T-helper 1 cell treated with Interleukin-12 subunit alpha and Interleukin-12 subunit beta and Interleukin-4 antibody, amounts not matched to agents 30 ng/mL and 1 ng/mL, for 36 hours (primary cell): Measurements from ENCODE around the gene DENND4B. TPM values are rescaled to one million over a fixed set of nuclear protein-coding genes. Genes with fewer than 3 reads are reported as not detected.

Experiments used
- intact Hi-C: fragments of 100-400 bp; cut with micrococcal nuclease; formaldehyde crosslinking; loops from one replicate; pipeline ENCODE4 v1.15.1; 2024
- total RNA-seq: library from RNA; stranded (reverse); gene quantifications from 2 replicates; pipeline ENCODE4 v1.2.3, GENCODE V29; 2022

DENND4B gene
- total RNA-seq, 1 donor from 2014 or later, result 173 TPM

DNA sequence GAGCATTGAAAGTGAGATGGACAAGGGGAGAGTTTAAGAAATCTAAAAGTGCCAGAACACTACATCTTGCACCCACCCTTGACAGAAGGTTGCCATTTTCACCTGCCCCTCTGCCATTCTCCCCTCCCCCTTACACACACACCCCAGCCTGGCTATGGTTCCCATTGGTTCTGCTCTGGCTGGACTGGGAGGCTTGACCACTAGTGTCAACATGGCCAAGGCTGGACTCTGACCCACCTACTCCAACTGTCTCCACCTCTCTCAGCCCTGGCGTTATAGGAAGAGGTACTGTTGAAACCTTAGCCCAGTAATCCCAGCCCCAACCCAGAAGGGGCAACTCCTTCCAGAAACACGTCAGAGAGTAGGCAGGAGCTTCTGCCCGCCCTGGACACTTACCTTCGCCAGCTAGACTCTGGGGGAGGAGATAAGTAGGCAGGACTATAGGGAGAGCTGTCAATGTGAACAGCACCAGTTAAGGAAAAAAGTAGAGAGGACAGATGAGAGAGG lies 7.4 kb upstream of the DENND4B start:
- intact Hi-C loops, result no loop called here

DNA sequence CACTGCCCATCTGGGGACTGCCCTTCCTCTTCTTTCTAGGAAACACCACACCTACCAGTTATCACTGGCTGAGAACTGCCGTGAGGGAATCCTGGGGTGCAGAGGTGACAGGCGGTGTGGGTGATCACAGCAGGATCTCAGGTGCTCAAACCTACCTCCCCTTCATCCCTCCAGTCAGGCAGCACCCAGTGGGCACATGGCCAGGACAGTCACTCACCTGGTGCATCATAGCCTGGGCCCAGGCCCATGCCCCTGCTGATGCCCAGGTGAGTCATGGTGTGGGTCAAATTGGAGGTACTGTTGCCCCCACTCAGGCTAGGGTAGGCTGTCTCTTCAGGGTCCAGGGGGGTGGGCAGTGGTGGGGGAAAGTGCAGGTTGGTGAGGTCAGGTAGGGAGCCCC lies 5.3 kb upstream of the DENND4B start:
- intact Hi-C loops, result no loop called here

DNA sequence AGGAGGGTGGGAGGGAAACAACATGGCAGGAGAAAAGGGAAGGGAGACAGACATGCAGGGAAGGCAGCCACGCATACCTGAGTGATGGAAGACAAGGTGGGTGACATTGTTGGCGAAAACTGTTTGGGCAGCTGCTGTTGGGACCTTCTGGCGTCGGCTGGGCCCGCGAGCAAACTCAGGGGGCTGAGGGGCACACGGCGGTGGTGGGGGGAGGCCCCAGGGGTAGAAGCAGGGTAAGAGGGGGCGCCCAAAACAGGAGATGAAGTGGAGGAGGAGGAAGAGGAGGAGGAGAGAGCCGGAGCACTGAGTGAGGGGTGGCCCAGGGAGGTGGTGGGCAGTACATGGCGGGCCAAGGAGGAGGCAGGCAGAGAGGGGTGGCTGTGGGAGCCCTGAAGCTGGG lies 4.7 kb upstream of the DENND4B start:
- intact Hi-C loops, result no loop called here

DNA sequence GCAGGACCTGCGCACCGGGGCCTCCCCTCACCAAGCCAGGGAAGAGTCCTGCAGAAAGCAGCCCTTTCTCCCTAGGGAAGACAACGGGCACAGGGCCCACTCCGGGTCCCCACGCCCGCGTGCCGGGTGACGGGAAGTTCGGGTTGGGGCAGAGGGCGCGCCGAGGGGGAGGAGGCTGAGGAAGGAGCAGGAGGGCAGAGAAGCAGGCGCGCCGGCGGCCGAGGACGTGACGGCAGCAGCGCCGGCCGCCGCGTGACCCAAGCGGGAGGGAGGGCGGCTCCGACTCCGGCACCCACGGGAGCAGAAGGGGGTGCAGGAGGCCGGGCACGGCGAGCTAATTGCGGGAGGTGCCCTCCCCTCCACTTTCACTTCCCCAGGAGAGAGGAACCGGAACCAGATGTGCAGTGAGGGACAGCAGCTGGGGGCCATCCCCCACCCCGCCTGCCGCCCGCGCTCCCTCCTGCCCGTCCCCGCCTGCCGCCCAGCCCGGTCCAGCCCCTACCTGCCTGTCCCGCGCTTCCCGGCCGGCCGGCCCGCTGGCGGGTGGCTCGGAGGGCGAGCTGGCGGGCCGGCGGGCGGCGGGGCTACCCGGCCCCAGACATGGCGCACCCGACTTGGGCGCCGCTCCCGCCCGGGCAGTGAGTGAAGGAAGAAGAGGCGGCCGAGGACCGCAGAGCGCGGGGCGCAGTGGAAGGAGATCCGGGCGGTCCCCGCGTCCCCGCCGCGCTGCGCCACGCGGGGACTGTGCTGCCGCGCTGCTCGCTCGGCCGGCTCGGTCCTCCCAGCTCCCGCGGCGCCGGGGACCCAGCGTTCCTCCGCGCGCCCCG lies 510 bp downstream of the DENND4B start:
- intact Hi-C loops, result loop anchor here (1.0 kb wide), 10 partner anchors 11 to 219 kb away; partner anchors contain the start of genes CREB3L4, JTB, RAB13 and RPS27

DNA sequence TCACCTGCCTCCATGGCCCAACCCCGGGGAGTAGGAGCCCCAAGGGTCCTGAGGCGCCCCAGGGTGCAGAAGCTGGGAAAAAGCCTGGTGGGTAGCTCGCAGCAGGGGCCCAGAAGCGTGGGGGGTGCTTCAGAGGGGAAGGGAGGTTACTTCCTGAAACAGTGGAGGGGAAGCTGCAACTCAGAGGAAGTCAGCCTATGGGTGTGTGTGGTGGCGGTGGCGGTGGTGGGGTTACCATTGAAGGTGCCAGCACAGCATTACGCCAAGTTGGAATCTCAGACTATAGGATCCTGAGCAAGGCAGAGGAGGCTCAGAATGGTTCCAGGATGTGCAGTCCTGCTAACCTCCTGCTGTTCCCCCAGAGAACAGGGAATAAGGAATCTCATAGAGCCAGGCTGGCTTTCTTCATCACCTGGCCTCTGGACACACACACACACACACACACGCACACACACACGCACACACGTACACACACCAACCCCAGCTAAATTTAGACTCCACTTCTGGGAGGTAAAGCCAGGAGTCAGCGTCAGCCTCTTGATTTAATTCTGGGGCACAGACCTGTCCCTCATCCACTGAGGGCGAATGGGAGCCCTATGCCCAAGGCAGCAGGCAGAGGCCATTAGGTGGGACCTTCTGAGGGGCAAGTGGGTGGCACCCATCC lies 1.3 kb downstream of the DENND4B start:
- intact Hi-C loops, result loop anchor here (1.0 kb wide), 8 partner anchors 12 to 218 kb away; partner anchors contain the start of genes RAB13, RPS27 and SLC39A1

DNA sequence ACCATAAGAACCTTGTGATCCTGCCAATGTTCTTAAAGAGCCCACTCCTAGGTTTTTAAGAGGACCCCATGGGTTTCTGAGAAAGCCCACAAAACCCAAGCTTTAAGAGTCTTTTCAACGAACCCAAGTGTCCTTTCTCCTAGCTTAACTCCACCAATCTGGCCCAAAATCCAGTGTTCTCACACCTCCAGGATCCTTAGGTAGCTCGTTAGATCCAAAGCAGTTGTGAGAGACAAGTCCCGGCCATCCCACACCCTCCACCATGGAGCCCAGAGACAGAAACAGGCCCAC lies 1.7 kb downstream of the DENND4B start:
- intact Hi-C loops, result loop anchor here (1.0 kb wide), 8 partner anchors 13 to 217 kb away; partner anchors contain the start of genes RAB13, RPS27 and SLC39A1

DNA sequence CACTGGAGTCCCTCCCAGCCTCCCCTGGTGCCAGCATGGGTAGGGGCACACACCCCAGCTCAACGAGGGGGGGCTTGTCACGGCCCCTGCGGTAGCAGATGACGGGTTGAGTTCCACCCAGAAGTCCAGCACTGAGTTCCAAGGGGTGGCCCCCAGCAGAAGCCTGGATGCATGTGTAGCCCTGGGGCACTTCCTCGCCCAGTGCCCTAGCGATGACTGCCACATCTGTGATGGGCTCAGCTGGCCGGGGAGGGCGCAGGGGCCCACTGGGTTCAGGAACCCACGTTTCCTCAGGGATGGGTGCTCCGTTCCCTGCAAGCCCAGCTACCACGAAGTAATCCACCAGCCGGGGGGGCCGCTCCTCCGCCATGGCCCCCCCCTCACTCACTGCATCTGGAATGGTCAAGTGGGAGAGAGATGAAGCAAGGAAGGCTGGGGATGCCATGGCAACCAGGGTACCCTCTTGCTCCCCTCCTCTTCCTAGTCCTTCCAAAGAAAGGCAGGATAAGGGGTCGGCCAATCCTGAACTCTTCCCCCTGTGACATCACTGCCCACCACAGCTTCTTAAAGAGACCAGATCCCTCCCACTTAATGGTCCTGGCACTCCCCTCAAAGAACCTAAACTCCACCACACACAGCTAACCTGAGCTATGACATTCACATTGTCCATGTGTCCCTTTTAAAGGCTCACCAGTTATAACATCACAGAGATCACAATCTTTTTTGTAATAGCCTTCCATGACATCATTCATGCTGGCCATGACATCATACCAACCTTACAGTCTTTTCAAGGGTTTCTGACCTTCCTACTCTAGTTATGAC lies 2.3 kb downstream of the DENND4B start:
- intact Hi-C loops, result no loop called here

DNA sequence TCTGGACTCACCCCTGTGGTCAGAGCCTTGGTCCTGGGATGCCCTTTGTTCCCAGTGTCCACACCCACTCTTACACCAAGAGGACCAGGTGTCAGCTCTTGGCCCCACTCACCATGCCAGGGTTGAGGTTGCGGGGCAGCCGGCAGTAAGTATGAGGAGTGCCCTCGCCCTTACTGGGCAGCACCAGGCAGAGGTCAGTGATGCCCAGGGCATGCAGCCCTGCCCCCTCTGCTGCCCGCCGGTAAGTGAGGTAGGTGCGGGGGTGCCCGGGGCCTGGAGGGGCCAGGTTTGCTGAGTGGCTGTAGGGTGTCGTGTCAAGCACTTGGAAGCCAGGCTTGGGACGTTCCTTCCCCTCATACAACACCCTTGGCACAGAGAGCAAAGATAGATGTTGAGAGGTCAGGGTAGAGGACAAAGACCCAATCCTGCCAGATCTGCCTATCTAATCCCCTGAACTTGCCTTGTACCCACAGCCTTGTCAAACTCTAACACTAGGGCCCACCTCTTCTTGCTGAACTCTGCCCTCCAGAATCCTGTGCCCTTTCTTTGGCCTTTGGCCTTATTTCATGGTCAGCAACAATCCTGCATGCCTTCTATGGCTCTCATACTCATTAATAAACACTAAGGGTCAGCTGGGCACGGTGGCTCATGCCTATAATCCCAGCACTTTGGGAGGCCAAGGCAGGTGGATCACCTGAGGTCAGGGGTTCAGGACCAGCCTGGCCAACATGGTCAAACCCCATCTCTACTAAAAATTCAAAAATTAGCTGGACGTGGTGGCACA lies 3.6 kb downstream of the DENND4B start:
- intact Hi-C loops, result no loop called here

DNA sequence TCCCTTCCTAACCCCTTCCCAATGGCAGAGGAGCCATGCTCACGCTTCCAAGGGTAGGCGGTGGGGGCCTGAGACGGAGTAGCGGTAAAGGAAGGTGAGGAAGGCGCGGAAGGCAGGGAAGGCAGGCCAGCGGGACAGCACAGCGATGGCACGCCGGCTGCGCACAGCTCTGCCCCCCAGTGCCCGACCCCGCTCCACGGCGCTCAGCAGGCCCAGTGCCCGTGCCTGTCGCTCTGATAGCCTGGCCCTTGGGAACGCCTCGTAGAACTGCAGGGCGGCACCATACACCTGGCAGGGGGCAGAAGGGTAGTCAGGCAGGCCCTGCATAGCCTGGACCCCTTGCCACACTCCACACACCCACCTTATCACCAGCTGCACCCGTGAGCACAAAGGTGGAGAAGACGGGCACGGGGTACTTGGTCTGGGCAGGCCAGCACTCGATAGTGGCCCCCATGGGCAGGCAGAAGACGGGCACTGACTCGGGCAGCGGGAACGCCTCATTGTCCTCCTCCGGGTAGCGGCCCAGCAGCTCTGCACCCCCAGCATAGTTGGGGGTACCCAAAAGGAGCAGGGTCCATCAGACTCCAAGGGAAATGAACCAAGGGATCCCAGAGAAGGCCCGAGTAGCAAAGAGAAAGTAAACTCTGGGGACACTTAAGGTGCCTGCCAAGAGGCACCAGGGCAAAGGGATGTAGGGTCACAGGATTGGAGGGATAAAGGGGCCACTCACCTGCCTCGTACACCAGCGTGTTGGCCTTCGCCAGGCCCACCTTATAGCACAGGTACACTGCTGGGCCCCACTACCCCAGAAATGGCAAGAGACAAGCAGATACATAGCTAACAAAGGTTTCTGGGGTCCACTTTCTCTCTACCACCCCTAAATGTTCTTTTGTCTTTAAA lies 4.4 kb downstream of the DENND4B start:
- intact Hi-C loops, result no loop called here

DNA sequence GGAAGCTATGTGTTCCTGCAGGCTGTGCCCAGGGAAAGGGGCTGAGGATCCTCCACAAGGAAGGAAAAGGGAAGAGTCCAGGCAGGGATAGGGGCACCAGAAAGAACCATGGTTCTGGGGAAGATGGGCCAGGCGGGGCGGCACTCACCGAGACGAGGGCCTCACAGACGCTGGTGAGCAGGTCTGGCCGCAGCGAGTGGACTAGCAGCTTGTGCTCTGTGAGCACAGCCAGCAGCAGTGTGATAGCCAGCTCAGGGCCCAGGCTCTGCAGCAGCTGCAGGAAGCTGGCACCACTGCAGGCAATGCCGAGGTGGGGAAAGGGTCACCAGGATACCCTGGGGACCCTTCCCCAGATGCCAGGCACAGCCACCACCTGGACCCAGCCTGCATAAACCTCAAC lies 5.8 kb downstream of the DENND4B start:
- intact Hi-C loops, result no loop called here

DNA sequence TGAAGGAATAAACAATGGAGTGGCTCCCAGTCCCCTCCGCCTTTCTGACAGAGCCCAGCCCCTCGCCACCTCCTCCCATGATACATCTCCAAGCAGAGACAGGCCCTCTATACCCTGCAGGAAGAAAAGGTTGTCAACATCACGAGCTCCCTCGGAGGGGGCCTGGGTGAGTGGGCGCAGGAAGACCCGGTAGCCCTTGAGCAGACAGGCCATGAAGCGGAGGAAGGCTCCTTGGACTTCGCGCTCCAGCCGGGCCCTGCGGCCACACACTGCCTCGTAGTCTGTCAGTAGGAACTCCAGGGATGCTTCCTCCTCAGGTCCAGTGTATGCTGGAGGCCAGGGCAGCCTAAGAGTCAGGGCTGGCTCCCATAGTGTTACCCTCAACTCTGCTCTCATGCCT lies 7.0 kb downstream of the DENND4B start:
- intact Hi-C loops, result no loop called here

DNA sequence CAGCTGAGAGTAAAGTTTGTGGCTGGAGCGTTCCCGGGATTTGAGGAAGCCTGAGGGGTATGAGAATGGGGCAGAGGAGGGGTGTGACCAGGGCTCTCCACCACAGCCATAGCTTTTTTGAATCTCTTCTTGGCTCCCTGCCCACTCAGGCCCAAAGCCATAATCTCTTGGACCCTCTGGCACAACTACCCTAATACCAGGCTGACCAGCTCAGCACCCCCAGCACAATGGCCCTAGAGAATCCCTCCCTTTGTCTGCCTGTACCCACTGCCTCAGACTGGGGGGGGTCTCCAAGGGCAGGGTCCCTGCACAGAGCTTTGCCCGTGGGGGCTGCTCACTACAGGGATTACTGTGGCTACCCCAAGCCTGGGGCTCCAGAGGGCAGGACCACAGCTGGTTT lies 7.5 kb downstream of the DENND4B start:
- intact Hi-C loops, result no loop called here

DNA sequence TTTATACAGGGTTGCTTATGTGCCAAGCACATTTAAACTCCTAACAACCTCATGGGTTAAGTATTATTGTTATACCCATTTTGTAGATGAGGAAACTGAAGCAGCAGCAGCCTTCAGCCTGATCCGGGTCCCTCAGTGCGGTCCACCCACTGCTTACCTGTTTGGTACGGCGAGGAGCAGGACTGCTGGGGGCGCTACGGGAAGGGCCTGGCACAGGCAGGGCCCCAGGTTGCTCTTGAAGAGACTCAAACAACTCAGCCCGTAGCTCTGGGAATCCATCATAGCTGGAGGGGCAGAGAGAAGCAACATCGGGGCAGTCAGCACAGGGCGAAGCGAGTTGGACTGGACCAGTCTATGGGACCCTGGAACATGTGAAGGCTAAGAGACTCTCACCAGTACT lies 9.2 kb downstream of the DENND4B start:
- intact Hi-C loops, result no loop called here

DNA sequence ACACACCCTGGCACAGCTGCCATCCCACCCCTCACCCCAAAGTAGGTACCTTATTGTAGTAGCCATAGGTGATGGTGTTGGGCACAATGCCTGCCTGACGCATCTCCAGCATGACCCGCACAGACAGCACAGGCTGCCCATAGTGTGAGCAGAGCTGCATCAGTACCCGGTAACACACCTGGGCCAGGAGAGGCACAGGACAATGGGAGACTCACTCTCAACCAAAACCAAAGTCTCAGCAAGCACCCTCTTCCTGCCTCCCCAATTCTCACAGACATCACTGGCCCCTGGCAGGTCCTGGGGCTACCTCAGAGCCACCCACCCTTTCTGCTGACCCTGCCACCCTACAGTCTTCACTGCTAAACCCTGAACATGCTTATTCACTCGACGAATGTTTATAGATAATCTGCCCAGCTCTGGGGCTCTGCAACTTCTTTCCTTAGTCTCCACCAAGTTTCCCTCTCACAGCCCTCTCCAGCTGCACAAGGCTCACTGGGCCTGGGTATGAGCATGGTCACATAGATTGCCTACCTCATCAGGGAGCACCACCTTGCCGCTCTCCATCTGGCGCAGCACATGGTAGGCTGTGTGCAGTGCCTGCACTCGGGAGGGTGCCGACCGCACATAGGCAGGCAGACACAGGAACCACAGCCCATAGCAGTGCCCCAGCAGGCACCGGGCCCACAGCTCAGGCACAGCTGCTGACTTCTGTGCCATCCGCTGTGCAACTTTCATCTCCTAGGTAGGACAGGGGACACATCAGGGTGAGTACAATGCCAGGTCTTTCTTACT lies 10.3 kb downstream of the DENND4B start:
- intact Hi-C loops, result no loop called here

DNA sequence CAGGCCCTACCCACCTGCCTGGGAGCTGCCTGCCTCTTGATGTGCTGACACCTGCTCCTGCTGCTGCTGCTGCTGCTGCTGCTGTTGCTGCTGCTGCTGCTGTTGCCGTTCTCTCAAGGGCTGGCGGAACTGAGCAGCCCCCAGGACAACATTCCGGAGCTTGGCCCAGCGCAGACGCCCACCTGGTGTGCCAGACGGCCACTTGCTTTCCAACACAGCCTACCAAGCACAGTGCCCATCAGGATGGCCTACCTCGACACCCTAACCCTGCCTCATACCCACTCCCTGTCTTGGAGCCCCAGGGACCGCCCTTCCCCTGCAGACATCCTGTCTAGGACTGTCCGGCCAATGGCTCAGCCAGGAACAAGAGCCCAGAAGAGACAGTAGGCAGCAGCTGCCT lies 11.8 kb downstream of the DENND4B start:
- intact Hi-C loops, result no loop called here

DNA sequence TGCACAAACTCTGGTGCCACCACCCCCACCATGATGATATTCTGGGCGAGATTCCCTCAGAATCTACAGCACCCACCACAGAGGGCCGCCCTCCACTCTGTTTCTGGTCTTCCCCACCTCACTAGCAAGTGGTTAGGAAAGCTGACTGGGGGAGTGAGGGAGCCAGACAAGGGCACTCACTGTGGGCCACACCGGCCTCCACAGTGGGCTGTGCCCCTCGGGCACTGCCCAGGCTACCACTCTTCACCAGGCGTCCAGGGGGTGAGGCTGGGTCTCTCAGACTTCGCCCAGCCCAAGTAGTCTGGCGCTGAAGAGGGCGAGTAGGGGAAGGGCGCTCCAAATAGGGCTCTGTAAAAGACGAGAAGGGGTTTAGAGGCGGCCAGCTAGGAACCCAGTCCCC lies 12.6 kb downstream of the DENND4B start:
- intact Hi-C loops, result no loop called here

DNA sequence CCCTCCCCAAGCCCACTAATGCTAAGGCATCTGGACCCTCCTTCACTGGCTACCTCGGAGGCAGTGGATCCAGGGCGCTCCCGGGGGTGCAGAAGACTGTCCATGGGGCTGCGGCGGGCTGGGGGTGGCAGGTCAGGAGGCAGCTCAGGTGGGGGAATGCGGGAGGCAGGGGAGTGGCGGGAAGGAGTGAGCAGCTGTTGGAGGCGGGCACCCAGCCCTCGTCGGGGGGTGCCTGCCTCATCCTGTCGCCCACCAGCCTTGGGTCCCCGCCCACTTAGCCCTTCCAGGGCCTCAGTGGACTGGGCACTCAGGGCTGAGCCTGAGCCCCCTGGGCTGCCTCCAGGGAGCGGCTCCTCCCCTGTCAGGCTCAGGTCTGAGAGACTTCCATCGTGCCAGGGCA lies 13.1 kb downstream of the DENND4B start:
- intact Hi-C loops, result no loop called here

DNA sequence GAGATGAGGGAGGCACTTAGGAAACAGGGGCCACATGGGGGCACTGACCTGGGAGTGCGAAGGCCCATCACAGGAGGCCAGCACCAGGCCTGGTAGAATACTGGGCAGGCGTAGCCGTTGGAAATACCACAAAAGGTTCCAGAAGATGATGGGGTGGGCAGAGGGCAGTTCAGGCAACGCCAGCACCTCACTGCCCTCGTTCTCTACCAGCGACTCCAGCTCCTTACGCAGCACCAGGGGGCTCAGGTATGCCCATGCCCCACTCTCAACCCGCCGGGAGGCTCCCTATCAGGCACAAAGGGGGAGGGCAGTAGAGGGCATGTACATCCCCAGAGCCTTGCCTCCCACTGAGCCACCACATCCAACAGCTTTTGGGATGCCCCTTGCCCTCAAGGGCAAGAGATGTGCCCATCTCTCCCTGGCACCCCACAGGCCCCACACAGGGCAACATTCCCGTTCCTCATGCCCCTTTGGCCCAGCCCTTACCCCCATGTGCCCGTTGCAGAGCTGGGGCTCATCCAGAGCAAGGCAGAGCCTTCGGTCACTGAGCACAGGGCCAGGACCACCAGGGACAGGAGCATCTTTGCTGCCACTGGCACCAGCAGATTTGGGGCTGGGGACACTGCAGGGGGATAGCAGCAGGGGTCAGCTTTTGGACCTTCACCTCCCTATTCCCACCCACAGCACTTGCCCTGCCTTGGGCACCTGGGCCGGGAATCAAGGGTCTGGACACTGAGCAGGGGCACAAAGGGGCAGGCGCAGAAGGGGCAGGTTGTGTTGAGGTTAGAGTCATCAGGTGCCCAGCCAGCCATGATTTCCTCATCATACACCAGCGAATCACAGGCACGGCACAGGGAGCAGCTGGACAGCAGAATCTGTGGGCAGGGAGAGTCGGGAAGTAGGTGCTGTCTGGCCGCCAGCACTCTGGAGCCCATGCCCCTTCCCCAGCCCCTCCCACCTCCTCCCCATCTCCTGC lies 14.1 kb downstream of the DENND4B start:
- intact Hi-C loops, result no loop called here
